GM12865 (cell line): ENCODE results near the gene PPIL1.

Experiments
- DNase-seq: peaks from one replicate; pipeline ENCODE4 v3.0.0; 2010; ENCODE audit warnings: low read depth
- H3K4me3 ChIP-seq: 2 replicates; pipeline ENCODE4 v1.5.1; 2011; ENCODE audit warnings: mild to moderate bottlenecking, low read depth, low read length, control low read depth
- CTCF ChIP-seq: IDR thresholded peaks from 2 replicates; pipeline ENCODE4 v1.5.1; 2011; ENCODE audit warnings: low read length, control low read depth, low read depth, inconsistent platforms; ENCODE audit not compliant: insufficient read depth; ENCODE audit errors: missing control alignments

The PPIL1 gene

GRCh38 chr6:36836111-36837021 lies 38.2 kb downstream of the PPIL1 start:
- DNase-seq, result no peak
- TF ChIP-seq CTCF, result peak; percentile 6
- no peak overlapping the region for H3K4me3 ChIP-seq

GRCh38 chr6:36834576-36835341 lies 39.8 kb downstream of the PPIL1 start:
- no peak overlapping the region for H3K4me3 ChIP-seq
- TF ChIP-seq CTCF, result no peak
- no peak for DNase-seq

GRCh38 chr6:36833182-36833789 lies 41.3 kb downstream of the PPIL1 start:
- DNase-seq, result no peak
- no peak overlapping the region for H3K4me3 ChIP-seq

GRCh38 chr6:36832313-36832712 lies 42.3 kb downstream of the PPIL1 start:
- no peak overlapping the region for H3K4me3 ChIP-seq
- TF ChIP-seq CTCF, result no peak
- DNase-seq, result no peak

More at GRCh38 chr6:36833182-36833789, 41.3 kb downstream of the PPIL1 start:
- TF ChIP-seq CTCF, result no peak

- TF ChIP-seq CTCF, result no peak
- no peak overlapping the region for H3K4me3 ChIP-seq
- no peak for DNase-seq
These were observed 44.0 kb downstream of the PPIL1 start for GRCh38 chr6:36830577-36830976.

GRCh38 chr6:36829919-36830544 lies 44.6 kb downstream of the PPIL1 start:
- no peak for TF ChIP-seq CTCF
- no peak overlapping the region for H3K4me3 ChIP-seq
- DNase-seq, result no peak
